Measurements from ENCODE around the gene MPL.

MPL gene

GRCh38 chr1:43372172-43372571, 34.6 kb downstream of the MPL start:
- H3K4me3 ChIP-seq (ENCODE audit: low read depth, low read length) = no peak overlapping the region
- no peak for TF ChIP-seq CTCF (conservative IDR thresholded peaks at IDR 0.05; ENCODE audit: low read depth, low read length)
- no peak for DNase-seq (ENCODE audit: low read depth)

- H3K4me3 ChIP-seq (ENCODE audit: low read depth, low read length) = no peak overlapping the region
- peak; percentile 64 for DNase-seq (ENCODE audit: low read depth)
- TF ChIP-seq CTCF (conservative IDR thresholded peaks at IDR 0.05; ENCODE audit: low read depth, low read length) = no peak
Measured at GRCh38 chr1:43373066-43373940, 35.7 kb downstream of the MPL start.

- no peak for TF ChIP-seq CTCF (conservative IDR thresholded peaks at IDR 0.05; ENCODE audit: low read depth, low read length)
- H3K4me3 ChIP-seq (ENCODE audit: low read depth, low read length) = no peak overlapping the region
- no peak for DNase-seq (ENCODE audit: low read depth)
Measured at GRCh38 chr1:43376723-43377235, 39.2 kb downstream of the MPL start.

GRCh38 chr1:43377831-43378230, 40.2 kb downstream of the MPL start:
- H3K4me3 ChIP-seq (ENCODE audit: low read depth, low read length) = no peak overlapping the region
- no peak for DNase-seq (ENCODE audit: low read depth)
- TF ChIP-seq CTCF (conservative IDR thresholded peaks at IDR 0.05; ENCODE audit: low read depth, low read length) = no peak

- no peak overlapping the region for H3K4me3 ChIP-seq (ENCODE audit: low read depth, low read length)
- DNase-seq (ENCODE audit: low read depth) = no peak
- no peak for TF ChIP-seq CTCF (conservative IDR thresholded peaks at IDR 0.05; ENCODE audit: low read depth, low read length)
Measured at GRCh38 chr1:43379476-43379875, 41.9 kb downstream of the MPL start.

- TF ChIP-seq CTCF (conservative IDR thresholded peaks at IDR 0.05; ENCODE audit: low read depth, low read length) = no peak
- H3K4me3 ChIP-seq (ENCODE audit: low read depth, low read length) = no peak overlapping the region
- DNase-seq (ENCODE audit: low read depth) = no peak
Measured at GRCh38 chr1:43381612-43382011, 44.0 kb downstream of the MPL start.

Measured in choroid plexus epithelial cell (primary cell).